Measurements from ENCODE around the gene FN1.

The FN1 gene

DNA sequence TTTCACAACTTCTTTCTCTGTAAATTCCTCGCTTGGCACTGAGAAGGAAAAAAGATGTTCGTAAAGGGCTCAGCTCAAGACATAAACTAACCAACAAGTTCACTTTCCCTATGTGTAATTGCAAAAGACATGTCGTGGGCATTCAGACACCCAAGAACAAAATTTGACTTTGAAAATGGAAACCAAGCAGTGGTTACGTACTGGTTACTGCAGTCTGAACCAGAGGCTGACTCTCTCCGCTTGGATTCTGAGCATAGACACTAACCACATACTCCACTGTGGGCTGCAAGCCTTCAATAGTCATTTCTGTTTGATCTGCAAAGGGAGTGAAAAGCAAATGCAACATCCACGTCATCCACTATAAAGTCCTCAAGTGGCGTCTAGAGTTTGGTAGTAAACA is 53.9 kb downstream of the FN1 start:
- no peak for DNase-seq

DNA sequence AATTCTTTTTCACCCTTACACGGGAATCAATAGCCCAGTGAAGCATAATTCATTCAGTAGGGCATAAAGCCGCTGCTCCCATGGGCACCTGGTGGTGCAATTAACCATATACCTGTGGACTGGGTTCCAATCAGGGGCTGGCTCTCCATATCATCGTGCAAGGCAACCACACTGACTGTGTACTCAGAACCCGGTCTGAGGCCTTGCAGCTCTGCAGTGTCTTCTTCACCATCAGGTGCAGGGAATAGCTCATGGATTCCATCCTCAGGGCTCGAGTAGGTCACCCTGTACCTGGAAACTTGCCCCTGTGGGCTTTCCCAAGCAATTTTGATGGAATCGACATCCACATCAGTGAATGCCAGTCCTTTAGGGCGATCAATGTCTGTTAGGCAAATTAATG is 55.2 kb downstream of the FN1 start:
- DNase-seq: no peak

DNA sequence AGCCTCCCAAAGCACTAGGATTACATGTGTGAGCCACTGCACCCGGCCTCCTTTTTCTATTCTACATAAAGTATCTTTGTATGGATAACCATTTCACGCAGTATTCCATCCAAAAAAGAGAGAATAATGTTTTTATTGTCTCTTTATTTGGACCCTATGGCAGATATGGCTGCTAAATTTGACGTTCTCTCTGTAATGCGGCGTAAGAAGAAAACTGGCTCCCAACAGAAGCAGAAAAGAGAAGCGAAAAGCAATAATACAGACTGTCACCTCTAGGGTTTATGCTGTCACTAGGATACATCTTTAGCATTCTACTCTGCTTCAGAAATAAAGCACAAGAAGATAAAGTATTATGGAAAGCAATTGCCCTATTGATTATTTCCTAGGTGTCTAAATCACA is 55.9 kb downstream of the FN1 start:
- no peak for DNase-seq

DNA sequence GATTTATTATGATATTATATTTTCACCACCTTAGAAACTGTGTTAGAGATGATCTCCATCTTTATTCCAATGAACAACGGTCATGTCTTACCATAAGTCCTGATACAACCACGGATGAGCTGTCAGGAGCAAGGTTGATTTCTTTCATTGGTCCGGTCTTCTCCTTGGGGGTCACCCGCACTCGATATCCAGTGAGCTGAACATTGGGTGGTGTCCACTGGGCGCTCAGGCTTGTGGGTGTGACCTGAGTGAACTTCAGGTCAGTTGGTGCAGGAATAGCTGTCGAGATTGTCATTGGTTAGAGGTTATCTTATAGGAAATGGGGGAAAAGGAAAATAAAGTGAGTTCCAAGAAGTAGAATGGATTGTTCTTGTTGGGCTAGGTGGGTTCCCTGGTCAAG is 56.8 kb downstream of the FN1 start:
- no peak for DNase-seq

DNA sequence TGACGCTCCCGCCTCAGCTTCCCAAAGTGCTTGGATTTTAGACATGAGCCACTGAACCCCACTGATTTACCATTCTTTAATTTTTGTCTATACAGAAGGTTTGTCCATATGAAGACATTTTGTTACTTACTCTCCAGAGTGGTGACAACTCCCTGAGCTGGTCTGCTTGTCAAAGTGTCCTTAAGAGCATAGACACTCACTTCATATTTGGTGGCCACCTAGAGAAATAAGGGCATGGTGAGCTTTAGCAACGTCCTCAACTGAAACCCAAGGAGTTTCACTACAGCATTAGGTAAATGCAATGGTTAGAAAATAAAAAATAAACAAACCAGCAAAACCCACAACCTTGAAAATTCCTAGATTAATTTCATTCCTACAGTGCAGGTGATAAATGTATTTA is 57.8 kb downstream of the FN1 start:
- DNase-seq: no peak

DNA sequence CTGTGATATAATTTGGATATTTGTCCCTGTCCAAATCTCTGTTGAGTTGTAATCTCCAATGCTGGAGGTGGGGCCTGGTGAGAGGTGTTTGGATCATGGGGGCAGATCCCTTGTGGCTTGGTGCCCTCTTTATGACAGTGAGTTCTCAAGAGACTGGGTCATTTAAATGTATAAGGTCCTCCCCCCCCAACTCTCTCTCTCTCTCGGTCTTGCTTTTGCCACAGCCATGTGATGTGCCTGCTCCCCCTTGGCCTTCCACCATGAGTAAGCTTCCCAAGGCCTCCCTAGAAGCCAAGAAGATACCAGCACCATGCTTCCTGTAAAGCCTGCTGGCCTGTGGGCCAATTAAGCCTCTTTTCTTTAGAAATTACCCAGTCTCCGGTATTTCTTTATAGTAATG is 58.6 kb downstream of the FN1 start:
- no peak for DNase-seq

DNA sequence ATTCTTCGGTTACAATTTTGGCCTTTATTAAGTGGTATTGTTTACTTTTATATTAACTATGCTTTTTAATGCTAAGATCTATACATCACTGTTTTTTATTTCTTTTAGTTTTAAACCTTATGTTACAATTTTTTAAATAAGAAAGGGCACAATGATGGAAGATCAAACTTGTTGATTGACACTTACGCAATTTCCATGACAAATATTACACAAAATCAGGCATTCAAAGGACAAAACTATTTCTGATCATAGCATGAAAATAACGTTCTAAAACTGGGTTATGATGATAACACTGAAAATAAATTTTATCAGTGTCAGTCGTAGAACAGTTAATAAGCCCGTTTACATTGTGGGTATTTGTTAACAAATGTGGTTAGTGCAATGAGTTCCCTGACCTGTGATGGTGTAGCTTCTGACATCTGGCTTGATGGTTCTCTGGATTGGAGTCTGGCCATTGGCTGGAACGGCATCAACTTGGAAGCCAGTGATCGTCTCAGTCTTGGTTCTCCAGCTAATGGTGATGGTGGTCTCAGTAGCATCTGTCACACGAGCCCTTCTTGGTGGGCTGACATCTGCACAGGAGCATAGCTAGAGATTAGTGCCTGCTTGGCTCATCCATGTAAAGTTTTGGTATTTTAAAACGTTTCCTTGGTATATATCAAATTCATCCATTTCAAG is 59.6 kb downstream of the FN1 start:
- DNase-seq: no peak

DNA sequence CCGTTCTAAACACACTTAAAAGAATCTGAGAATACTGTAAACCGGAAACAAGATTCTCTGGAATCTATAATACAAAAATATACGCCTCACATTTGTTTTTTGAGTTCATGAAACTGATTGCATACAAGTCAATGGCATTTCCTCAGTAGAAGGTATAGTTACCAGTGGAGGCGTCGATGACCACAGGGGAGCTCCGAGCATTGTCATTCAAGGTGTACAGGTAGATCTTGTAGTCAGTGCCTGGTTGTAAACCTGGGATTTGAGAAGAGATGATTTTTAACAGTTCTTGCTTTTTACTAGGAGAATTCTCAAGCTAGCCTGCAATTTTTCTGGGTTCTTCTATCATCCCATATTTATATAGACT is 60.4 kb downstream of the FN1 start:
- no peak for DNase-seq

DNA sequence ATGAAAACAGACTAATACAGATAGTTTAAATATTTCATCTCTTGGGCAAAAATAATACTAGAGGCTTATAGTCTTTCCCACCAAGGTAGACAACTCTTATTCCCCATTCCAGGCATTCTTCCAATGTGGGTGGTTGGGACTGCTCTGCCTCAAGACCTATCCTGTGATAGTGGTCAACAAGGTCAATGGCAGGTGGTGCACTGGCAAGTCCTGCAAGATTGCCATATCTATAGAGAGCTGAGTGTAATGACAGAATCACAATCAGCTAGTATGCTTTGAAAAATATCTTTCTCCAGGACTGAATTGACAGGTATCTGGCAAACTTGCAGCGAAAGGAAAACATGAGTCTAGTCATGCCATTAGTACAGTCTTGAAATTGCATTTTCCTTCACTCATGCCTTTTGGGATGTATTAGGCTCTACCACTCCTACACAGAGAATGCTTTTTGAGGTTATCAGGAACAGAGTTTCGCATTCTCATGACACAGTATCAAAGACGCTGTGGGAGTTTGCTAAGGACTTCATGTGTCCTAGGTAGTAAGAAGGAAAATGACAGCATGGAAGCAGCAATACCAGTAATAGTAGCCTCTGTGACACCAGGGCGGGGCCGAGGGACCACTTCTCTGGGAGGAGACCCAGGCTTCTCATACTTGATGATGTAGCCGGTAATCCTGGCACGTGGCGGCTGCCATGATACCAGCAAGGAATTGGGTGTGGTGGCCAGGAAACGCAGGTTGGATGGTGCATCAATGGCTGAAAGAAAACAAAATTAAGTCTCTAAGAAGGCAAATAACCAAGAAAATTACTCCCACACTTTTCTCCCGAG is 61.0 kb downstream of the FN1 start:
- no peak for DNase-seq

DNA sequence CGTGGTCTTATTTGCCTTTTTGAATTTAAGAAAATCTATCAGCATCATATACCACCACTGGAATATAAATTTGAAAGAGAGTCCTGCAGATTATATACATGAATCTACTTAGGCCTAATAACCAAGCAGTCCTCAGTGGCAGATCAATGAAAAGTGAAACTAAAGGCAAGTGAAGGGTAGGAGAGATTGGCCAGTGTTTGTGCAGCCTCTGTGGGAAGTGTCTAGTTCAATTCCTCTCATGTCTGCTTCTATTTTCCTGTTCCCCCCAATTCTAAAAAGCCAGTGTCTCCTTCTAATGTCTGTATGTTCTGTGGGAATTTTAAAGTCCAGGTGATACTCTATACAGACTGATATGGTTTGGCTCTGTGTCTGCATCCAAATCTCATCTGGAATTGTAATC is 61.9 kb downstream of the FN1 start:
- no peak for DNase-seq

DNA sequence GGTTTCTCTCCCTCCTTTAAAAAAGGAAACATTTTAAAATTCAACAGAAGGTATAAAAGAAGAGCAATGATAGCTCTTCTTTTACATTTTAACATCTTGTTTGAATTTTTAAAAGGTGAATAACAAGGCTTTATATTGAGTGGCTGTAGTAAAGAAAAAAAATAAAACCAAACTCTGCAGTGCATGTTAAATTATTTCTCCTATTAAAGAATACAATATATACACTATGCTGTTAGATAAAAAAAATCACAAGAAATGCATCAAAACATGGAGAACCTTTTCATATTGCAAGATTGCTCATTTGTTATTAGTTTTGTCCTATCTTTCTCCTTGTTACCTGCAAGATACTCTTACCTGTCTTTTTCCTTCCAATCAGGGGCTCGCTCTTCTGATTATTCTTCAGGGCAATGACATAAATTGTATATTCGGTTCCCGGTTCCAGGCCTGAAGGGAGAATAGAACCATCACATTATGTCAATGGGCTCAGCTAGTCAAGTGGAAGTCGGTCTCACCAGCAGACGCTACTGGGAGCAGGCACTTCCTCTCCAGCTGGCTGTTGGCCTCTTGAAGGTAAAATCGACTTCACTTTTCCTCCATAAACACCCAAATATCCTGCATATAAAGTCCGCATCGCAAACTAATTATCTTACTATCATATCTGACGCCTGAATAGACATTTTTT is 62.8 kb downstream of the FN1 start:
- DNase-seq: no peak

DNA sequence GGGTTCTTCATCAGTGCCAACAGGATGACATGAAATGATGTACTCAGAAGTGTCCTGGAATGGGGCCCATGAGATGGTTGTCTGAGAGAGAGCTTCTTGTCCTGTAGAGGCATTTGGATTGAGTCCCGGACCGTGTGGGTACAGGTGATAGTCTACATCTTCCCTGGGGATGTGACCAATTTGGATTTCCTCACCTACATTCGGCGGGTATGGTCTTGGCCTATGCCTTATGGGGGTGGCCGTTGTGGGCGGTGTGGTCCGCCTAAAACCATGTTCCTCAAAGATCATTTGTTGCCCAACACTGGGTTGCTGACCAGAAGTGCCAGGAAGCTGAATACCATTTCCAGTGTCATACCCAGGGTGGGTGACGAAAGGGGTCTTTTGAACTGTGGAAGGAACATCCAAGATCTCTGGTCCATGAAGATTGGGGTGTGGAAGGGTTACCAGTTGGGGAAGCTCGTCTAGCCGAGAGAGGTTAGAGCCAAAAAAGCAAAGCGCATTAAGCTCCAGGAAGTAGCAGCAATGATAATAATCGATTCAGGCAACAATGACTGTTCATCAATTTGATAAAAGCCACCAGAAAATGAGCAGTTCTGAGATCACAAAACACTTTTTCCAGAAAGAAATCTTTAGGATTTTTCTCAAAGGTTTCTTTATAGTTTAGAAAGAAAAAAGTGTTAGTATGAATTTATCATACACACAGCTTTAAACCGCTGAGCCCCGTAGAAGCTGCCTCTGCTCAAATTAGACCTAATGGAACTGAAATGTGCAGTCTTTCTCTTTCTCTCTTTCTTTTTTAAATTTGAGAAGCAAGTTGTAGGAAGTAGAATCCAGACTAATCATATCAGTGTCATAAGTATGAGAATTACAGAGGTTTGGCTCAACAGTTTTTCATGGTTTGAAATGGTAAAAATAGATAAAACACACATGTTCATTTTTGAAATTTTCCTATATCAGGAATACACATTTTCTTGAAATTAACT is 63.7 kb downstream of the FN1 start:
- DNase-seq: no peak

DNA sequence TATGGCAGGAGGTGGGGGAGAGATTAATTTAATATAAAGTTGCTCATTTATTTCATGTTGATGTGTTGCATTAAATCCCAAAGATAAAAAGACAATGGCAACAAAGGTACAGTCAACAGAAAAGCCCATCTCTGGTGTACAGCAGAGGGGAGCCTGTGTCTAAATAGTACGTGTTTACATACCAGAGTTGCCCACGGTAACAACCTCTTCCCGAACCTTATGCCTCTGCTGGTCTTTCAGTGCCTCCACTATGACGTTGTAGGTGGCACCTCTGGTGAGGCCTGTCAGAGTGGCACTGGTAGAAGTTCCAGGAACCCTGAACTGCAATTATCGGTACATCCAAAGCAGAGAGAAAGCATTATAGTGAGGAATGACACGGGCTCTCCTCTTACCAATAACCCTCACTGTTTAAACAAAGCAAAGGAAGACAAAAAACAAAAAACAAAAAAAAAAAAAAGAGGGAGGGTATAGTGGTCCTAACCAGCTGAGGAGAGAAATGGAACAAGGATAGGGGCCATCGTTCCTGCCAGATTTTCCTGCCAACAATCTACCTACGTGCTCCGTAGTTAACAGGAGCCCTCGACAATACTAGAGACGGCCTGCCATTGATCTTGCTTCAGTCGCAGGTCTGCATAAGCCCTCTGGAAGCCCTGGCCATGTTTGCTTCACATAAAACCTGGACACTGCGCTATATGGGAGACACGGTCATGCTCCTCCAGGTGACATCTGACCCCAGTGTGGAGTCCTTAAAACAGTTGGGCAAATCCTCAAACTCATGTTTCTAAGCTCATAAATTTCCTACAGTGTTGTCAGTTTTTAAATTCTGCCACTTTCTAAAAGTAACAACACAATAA is 65.5 kb downstream of the FN1 start:
- DNase-seq: no peak

DNA sequence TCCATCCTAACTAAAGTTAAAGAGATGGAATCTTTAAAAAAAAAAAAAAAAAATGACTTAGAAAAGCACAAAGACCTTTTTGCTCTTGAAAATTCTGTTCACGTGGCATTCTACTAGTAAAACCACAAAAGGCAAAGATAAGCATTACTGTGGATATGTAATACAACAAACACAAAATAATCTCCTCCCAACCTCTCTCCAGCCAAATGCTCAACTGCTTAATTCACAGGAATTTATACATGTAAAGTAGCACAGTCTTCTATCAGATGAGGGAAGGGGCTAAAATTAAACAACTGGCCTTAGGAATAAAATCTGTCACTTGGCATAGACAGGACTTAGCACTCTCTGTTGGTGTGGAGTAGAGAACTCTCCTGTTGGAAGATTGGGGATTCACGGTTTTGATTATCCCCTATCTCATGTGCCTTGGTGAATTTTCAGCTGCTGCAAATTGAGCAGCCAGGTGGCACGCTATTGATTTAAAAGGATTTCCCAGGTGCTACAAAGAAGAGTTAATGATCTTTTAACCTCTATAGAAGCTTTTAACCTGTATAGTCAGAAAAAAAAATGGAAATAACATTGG is 66.6 kb downstream of the FN1 start:
- DNase-seq: no peak

DNA sequence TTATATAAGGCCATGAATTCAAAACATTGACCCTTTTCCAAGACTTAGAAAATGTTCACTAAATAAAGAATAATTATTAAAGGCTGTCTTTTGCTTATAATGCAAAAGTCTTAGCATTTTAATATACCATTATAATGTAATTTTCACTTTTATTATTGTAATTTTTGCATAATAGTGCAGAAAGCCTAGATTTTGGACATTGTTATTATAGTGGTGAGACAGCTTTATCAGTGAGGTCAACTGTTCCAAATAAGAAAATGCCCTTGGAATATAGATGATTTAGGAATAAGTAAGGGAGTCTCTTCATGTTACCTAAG is 67.4 kb downstream of the FN1 start:
- no peak for DNase-seq

DNA sequence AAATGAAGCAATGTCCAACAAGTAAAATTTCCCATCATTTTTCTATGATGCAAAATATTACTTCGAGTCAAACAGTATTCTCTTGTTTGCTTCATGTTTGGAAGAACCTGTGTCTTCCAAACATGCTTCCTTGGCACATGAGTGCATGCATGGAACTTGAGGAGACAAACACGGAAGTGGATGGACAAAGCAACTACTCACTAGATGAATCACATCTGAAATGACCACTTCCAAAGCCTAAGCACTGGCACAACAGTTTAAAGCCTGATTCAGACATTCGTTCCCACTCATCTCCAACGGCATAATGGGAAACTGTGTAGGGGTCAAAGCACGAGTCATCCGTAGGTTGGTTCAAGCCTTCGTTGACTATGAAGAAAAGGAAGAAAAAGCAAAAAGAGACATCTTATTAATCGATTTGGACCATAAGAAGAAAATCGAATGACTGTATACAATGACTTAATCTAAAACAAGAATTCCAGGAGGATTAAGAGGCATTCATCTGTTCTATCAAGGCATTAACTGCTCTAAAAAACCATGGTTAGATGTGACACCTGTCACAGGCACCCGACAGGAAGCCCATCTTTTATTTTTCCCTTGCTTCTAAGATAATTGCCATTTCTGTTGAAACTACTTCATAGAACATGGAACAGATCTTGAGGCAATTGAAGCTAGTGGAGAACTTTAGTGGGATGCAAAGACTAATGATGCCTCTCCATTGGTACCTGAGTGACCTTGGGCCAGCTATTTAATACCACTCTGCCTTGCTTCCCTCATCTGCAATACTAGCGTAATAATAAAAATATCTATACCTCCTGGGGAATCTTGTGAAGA is 68.0 kb downstream of the FN1 start:
- DNase-seq: no peak

DNA sequence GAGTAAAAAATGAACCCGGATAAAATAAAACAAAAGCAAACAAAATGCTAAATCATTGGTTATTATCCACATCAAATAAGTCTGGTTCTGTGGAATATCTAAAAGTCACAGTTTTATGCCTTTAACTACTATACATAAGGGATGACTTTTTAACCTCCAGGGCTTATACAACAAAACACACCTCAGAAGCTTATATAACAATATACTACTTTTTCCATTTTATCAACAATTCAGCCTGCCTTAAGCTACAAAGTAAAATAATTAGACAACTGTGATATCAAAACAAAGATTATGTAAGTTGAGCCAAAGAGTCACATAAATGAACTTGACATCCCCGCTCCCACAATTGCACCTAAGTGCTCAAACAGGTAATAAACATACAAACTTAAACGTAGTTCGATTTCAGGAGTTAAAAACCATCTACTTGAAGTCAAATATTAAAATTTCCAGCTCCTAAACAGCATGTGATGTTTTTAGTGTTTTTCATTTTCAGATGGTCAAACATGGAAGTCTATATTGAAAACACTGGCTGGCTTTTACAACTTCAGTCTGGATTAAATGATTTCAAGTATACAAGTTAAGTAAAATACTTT is 69.3 kb downstream of the FN1 start:
- no peak for DNase-seq

DNA sequence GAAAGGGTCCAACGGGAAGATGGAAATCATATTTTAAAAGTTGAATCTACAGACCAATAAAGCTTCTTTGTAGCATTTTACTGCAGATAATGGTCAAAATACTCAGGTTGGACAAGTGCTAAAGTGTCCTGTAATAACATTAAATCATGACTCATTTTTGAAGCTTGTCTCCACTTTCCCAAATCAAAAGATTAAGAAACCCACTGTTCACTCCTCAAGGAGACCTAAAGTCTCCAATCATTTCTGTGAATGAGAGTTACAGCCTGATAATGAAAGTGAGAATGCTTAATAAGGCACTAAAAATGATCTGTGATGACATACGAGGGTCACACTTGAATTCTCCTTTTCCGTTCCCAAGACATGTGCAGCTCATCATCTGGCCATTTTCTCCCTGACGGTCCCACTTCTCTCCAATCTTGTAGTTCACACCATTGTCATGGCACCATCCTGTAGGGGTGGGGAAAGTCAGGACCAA is 70.6 kb downstream of the FN1 start:
- no peak for DNase-seq

DNA sequence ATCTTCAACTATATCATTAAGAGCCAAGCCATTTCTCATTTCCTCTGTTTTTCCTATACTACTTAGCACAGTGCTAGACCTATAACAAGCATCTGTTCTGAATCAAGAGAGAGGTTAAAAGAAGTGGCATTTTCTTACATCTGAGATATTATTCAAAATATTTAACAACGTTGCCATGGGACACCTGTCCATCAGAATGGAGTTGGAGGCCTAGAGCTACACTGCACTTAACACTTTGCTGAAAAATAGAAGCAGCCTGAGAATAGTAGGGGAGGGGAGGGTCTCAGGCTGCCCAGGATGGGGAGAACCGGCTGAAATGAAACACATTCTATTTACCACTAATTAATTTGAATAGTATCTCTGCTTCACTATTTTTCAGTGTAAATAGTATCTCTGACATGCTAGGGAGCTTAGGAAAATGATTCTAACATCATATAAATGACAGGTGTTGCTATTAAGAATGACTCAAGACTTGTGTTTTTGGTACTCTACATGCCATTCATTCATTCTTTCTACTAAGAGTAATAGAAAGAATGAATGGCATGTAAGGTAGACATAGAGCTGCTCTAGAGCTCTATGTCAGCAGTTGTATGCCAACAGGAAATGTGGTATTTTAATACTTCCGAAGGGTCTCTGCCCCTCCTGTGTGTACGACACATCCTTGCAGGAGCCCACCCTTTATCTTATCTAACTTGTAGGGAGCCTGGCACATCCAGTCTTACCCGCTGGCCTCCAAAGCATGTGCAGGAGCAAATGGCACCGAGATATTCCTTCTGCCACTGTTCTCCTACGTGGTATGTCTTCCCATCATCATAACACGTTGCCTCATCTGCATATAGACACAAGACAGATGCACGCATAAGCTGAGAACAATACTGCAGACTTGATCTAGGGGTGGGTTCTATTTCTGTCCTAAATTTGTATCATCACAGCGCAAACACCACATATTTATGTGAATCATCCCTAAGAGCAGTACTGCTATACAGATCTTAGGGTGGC is 71.4 kb downstream of the FN1 start:
- DNase-seq: no peak
